Measurements from ENCODE around the gene SLC38A2.

DNA sequence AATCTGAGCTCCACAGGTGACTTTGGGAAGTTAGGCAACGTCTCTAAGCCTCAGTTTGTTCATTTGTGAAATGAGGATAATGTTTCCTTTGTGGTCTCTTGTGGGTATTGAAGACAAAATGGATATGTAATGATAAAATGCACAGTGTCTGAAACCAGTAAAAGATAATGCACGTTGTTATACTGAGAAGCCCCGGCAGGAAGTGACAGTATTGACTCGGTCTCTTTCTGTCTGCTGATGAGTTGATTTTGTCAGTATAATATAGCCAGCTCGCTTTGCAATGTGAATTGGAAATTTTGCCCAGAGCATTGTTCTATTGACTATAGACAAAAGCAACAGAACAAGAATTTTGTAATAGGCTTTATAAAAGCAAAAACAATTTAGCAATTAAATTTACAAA lies 54.5 kb downstream of the SLC38A2 start:
- TF ChIP-seq POLR2A (IDR thresholded peaks at IDR 0.05; ENCODE audit: low read length) (no peak), GATA1 (IDR thresholded peaks at IDR 0.05; ENCODE audit: low read depth, low read length) (no peak)
